ENCODE measurements around the gene NOM1.
"Not testable (repeated sequence)": the region's sequence is repeated elsewhere in the genome, so short reads cannot be mapped to it uniquely, and the experiment has no call there.

- TF ChIP-seq CTCF (IDR thresholded peaks at IDR 0.05); POLR2AphosphoS5 (IDR thresholded peaks at IDR 0.05; ENCODE audit: low read depth, low read length); SIN3A (IDR thresholded peaks at IDR 0.05; ENCODE audit: borderline replicate concordance, insufficient read depth, low read depth, low read length); REST (IDR thresholded peaks at IDR 0.05; ENCODE audit: insufficient read depth in 1 of 2, low read depth in 2 of 2, low read length in 1 of 2); TCF7L2 (IDR thresholded peaks at IDR 0.05; ENCODE audit: low read depth, low read length): not testable (repeated sequence)
Measured at GRCh38 chr7:156922304-156922703, 27.2 kb upstream of the NOM1 start.

All from Panc1 (cell line).